ENCODE data around the gene FASTK. TPM values are rescaled to one million over a fixed set of nuclear protein-coding genes. Genes with fewer than 3 reads are reported as not detected.
"Not testable (repeated sequence)": the region's sequence is repeated elsewhere in the genome, so short reads cannot be mapped to it uniquely, and the experiment has no call there.

FASTK gene
- total and polyA plus RNA-seq, 4 donors = 30.9 to 80.7 (median 65.8) TPM

- Histone ChIP-seq H3K4me1 (ENCODE audit: control insufficient read depth, insufficient read depth, low read length) (peaks cover 35% of the 10 kb centered on the region), H3K36me3 (ENCODE audit: control insufficient read depth, insufficient read depth, low read length) (peaks cover 86% of the 10 kb centered on the region)
- H3K27ac ChIP-seq (ENCODE audit: low read depth, low read length); DNase-seq (ENCODE audit: low read depth in 4 of 6, low spot score in 6 of 6); H3K27me3 ChIP-seq (ENCODE audit: control insufficient read depth, insufficient read depth, low read length); H3K4me3 ChIP-seq (ENCODE audit: low read depth, low read length); H3K9me3 ChIP-seq (ENCODE audit: control insufficient read depth, insufficient read depth, low read length): not testable (repeated sequence)
- WGBS (ENCODE audit: insufficient coverage) = 99% methylated on average over 10 of the region's 10 CpGs
Observed at GRCh38 chr7:151043449-151043848, 37.2 kb downstream of the FASTK start.

- H3K36me3 ChIP-seq (ENCODE audit: control insufficient read depth, insufficient read depth, low read length) = peaks cover 100% of the 10 kb centered on the region
- H3K27me3 ChIP-seq (ENCODE audit: control insufficient read depth, insufficient read depth, low read length) = no peaks in the 10 kb centered on the region
- H3K9me3 ChIP-seq (ENCODE audit: control insufficient read depth, insufficient read depth, low read length) = no peaks in the 10 kb centered on the region
- H3K4me1 ChIP-seq (ENCODE audit: control insufficient read depth, insufficient read depth, low read length) = peaks cover 8% of the 10 kb centered on the region
- no peak overlapping the region for H3K4me3 ChIP-seq (ENCODE audit: low read depth, low read length)
- WGBS (ENCODE audit: insufficient coverage) = 90% methylated on average over 30 of the region's 30 CpGs
- H3K27ac ChIP-seq (ENCODE audit: low read depth, low read length) = no peak overlapping the region
- DNase-seq (ENCODE audit: low read depth in 4 of 6, low spot score in 6 of 6) = no peak
Observed at GRCh38 chr7:151040616-151041375, 39.8 kb downstream of the FASTK start.

GRCh38 chr7:151039850-151040548 lies 40.6 kb downstream of the FASTK start:
- Histone ChIP-seq H3K4me3 (ENCODE audit: low read depth, low read length) (no peak overlapping the region), H3K36me3 (ENCODE audit: control insufficient read depth, insufficient read depth, low read length) (peaks cover 100% of the 10 kb centered on the region), H3K27me3 (ENCODE audit: control insufficient read depth, insufficient read depth, low read length) (no peaks in the 10 kb centered on the region), H3K27ac (ENCODE audit: low read depth, low read length) (no peak overlapping the region), H3K9me3 (ENCODE audit: control insufficient read depth, insufficient read depth, low read length) (no peaks in the 10 kb centered on the region), H3K4me1 (ENCODE audit: control insufficient read depth, insufficient read depth, low read length) (peaks cover 2% of the 10 kb centered on the region)
- DNase-seq (ENCODE audit: low read depth in 4 of 6, low spot score in 6 of 6) = no peak
- 81% methylated on average over 15 of the region's 18 CpGs for WGBS (ENCODE audit: insufficient coverage)

GRCh38 chr7:151038951-151039849 lies 41.4 kb downstream of the FASTK start:
- Histone ChIP-seq H3K27me3 (ENCODE audit: control insufficient read depth, insufficient read depth, low read length) (no peaks in the 10 kb centered on the region), H3K9me3 (ENCODE audit: control insufficient read depth, insufficient read depth, low read length) (no peaks in the 10 kb centered on the region), H3K27ac (ENCODE audit: low read depth, low read length) (no peak overlapping the region), H3K4me3 (ENCODE audit: low read depth, low read length) (no peak overlapping the region), H3K4me1 (ENCODE audit: control insufficient read depth, insufficient read depth, low read length) (peaks cover 4% of the 10 kb centered on the region), H3K36me3 (ENCODE audit: control insufficient read depth, insufficient read depth, low read length) (peaks cover 100% of the 10 kb centered on the region)
- whole genome bisulfite sequencing (ENCODE audit: insufficient coverage) = 73% methylated on average over 8 of the region's 12 CpGs
- DNase-seq (ENCODE audit: low read depth in 4 of 6, low spot score in 6 of 6) = no peak

- no peaks in the 10 kb centered on the region for H3K27me3 ChIP-seq (ENCODE audit: control insufficient read depth, insufficient read depth, low read length)
- peaks cover 96% of the 10 kb centered on the region for H3K36me3 ChIP-seq (ENCODE audit: control insufficient read depth, insufficient read depth, low read length)
- no peak overlapping the region for H3K4me3 ChIP-seq (ENCODE audit: low read depth, low read length)
- DNase-seq (ENCODE audit: low read depth in 4 of 6, low spot score in 6 of 6) = no peak
- no peak overlapping the region for H3K27ac ChIP-seq (ENCODE audit: low read depth, low read length)
- peaks cover 4% of the 10 kb centered on the region for H3K4me1 ChIP-seq (ENCODE audit: control insufficient read depth, insufficient read depth, low read length)
- no peaks in the 10 kb centered on the region for H3K9me3 ChIP-seq (ENCODE audit: control insufficient read depth, insufficient read depth, low read length)
- WGBS (ENCODE audit: insufficient coverage) = 94% methylated on average over 16 of the region's 17 CpGs
Observed at GRCh38 chr7:151035902-151036301, 44.7 kb downstream of the FASTK start.

DNA sequence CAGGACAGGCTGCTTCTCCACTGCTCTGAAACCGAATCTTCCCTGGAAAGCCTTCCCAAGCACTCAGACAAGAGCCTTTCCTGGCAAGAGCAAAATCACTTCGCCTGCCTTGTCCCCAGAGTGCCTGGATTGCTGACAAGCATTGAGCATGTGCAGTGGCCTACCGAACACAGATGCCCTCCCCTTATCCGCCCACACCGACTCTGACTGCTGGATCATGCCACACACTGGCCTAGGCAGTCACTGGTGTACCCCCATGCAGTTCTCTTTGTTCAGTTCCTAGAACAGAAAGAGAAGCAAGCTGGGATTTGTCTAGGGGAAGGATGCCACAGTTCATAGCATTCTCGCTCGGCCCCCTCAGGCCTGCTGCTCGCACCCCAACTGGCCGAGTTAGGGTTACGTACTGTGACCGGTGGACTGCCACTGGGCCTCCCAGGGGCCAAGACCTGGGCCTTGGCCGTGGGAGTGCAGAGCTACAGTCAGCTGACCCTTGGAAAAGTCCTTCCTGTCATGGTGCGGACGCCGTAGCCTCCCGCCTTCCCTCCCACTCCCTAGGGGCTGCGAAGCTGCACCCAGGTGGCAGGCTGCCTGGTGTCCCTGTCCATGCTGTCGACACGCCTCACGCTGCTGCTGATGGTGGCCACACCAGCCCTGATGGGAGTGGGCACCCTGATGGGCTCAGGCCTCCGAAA lies 45.4 kb downstream of the FASTK start:
- Histone ChIP-seq H3K4me1 (ENCODE audit: control insufficient read depth, insufficient read depth, low read length) (peaks cover 4% of the 10 kb centered on the region), H3K36me3 (ENCODE audit: control insufficient read depth, insufficient read depth, low read length) (peaks cover 89% of the 10 kb centered on the region), H3K27ac (ENCODE audit: low read depth, low read length) (no peak overlapping the region), H3K4me3 (ENCODE audit: low read depth, low read length) (no peak overlapping the region), H3K9me3 (ENCODE audit: control insufficient read depth, insufficient read depth, low read length) (no peaks in the 10 kb centered on the region), H3K27me3 (ENCODE audit: control insufficient read depth, insufficient read depth, low read length) (no peaks in the 10 kb centered on the region)
- DNase-seq (ENCODE audit: low read depth in 4 of 6, low spot score in 6 of 6) = no peak
- 82% methylated on average over 21 of the region's 21 CpGs for WGBS (ENCODE audit: insufficient coverage)

DNA sequence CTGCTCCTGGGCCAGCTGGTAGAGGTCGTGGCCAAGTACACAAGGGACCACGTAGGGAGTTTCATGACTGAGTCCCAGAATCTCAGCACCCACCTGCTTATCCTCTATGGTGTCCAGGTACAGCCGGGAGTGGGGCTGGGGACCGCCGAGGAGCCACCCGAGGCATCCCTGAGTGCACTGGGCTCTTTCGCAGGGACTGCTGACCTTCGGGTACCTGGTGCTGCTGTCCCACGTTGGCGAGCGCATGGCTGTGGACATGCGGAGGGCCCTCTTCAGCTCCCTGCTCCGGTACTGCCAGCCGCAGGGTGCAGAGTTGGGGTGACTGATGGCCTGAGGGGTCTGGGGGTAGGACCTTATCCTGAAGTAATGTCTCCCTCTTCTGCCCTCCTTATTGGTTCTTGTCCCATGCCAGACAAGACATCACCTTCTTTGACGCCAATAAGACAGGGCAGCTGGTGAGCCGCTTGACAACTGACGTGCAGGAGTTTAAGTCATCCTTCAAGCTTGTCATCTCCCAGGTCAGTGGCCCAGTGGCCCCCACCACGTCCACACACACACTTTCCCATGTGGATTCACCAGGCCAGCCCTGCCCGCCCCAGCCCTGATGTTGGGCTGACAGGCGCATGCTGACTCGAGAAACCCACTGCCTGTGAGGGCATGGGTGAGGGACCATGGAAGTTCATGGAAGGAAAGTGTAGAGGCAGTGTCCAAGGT lies 46.1 kb downstream of the FASTK start:
- Histone ChIP-seq H3K4me3 (ENCODE audit: low read depth, low read length) (no peak overlapping the region), H3K27ac (ENCODE audit: low read depth, low read length) (no peak overlapping the region), H3K9me3 (ENCODE audit: control insufficient read depth, insufficient read depth, low read length) (no peaks in the 10 kb centered on the region), H3K27me3 (ENCODE audit: control insufficient read depth, insufficient read depth, low read length) (no peaks in the 10 kb centered on the region), H3K36me3 (ENCODE audit: control insufficient read depth, insufficient read depth, low read length) (peaks cover 82% of the 10 kb centered on the region), H3K4me1 (ENCODE audit: control insufficient read depth, insufficient read depth, low read length) (peaks cover 9% of the 10 kb centered on the region)
- DNase-seq (ENCODE audit: low read depth in 4 of 6, low spot score in 6 of 6) = no peak
- WGBS (ENCODE audit: insufficient coverage) = 96% methylated on average over 17 of the region's 21 CpGs

DNA sequence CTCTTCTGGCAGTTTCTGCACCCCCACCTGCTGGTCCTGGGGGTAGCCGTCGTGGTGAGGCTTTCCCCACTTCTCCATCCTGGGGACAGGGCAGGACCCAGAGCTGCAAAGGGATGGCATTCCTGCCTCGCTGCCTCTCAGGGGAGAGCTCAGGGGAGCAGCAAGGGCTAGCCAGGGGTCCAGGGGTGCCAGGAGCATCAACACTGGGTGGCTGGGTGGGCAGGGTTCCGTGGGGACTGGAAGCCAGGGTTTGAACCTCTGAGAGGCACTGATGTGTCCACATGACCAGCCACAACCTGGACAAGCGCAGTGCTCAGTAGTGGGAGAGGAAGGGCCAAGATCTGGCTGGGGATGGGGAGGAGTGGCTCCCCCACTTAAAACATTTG lies 46.8 kb downstream of the FASTK start:
- H3K4me1 ChIP-seq (ENCODE audit: control insufficient read depth, insufficient read depth, low read length) = peaks cover 13% of the 10 kb centered on the region

More for the DNA sequence above, 46.8 kb downstream of the FASTK start:
- Histone ChIP-seq H3K36me3 (ENCODE audit: control insufficient read depth, insufficient read depth, low read length) (peaks cover 76% of the 10 kb centered on the region), H3K9me3 (ENCODE audit: control insufficient read depth, insufficient read depth, low read length) (no peaks in the 10 kb centered on the region), H3K4me3 (ENCODE audit: low read depth, low read length) (no peak overlapping the region), H3K27me3 (ENCODE audit: control insufficient read depth, insufficient read depth, low read length) (no peaks in the 10 kb centered on the region), H3K27ac (ENCODE audit: low read depth, low read length) (no peak overlapping the region)
- 82% methylated on average over 4 of the region's 5 CpGs for WGBS (ENCODE audit: insufficient coverage)
- DNase-seq (ENCODE audit: low read depth in 4 of 6, low spot score in 6 of 6) = no peak

Data from spinal cord (tissue), 10 donors.